ENCODE data around the gene LRRC49. TPM values are rescaled to one million over a fixed set of nuclear protein-coding genes. Genes with fewer than 3 reads are reported as not detected.

The LRRC49 gene
- total and polyA plus RNA-seq, 2 experiments from 2014 or later = 8.5 to 14.6 TPM

- 0 out of 3 replicates have a peak, but pooled peaks cover 3% of the 10 kb centered on the region for H3K9me3 Mint-ChIP-seq
- no peak overlapping the region for H3K4me2 ChIP-seq
- H3F3A ChIP-seq (replicated peaks; ENCODE audit: low read depth) = 0 out of 2 replicates have a peak, but pooled peaks cover 9% of the 10 kb centered on the region
- H3K4me1 Mint-ChIP-seq = peaks cover 20% of the 10 kb centered on the region
- no peak overlapping the region for H3K27ac ChIP-seq (ENCODE audit: low read depth)
- H4K20me1 ChIP-seq (replicated peaks; ENCODE audit: insufficient read depth) = no peaks in the 10 kb centered on the region; the same call in 1 of the 2 replicates
- H3K36me3 Mint-ChIP-seq (ENCODE audit: low read depth) = peaks cover 5% of the 10 kb centered on the region; the same call in 2 of the 3 replicates
- H3K4me1 ChIP-seq (ENCODE audit: insufficient read depth) = peaks cover 8% of the 10 kb centered on the region
- TF ChIP-seq JUNB (IDR thresholded peaks at IDR 0.05; ENCODE audit: unreplicated experiment) (no peak), ETS1 (IDR thresholded peaks at IDR 0.05) (no peak), ZNF462 (CRISPR knock-in tag; IDR thresholded peaks at IDR 0.05) (no peak), ZNF331 (CRISPR knock-in tag; IDR thresholded peaks at IDR 0.05; ENCODE audit: low read depth) (no peak), POLR2AphosphoS5 (IDR thresholded peaks at IDR 0.05; ENCODE audit: low read depth) (no peak), CREB1 (CRISPR knock-in tag; IDR thresholded peaks at IDR 0.05; ENCODE audit: low read depth) (no peak), CTCF (conservative IDR thresholded peaks at IDR 0.05; ENCODE audit: low read depth in 2 of 2) (no peak), REST (IDR thresholded peaks at IDR 0.05; ENCODE audit: unreplicated experiment) (no peak), STAT1 (IDR thresholded peaks at IDR 0.05; ENCODE audit: unreplicated experiment) (no peak), NANOG (IDR thresholded peaks at IDR 0.05; ENCODE audit: borderline replicate concordance) (no peak)
- H3K9me2 ChIP-seq (ENCODE audit: insufficient read depth) = no peaks in the 10 kb centered on the region
- H3K4me3 Mint-ChIP-seq = no peak overlapping the region
- peaks cover 8% of the 10 kb centered on the region for H3K27me3 Mint-ChIP-seq (ENCODE audit: insufficient read depth, low read depth, poor library complexity)
- DNase-seq (ENCODE audit: low spot score) (no peak), ATAC-seq (no peak)
- H2AFZ ChIP-seq = no peak overlapping the region
- peaks cover 7% of the 10 kb centered on the region; the same call in 1 of the 2 replicates for H3K79me2 ChIP-seq (replicated peaks; ENCODE audit: insufficient read depth)
- peaks cover 10% of the 10 kb centered on the region for H3K27me3 ChIP-seq (ENCODE audit: insufficient read depth)
- no peaks in the 10 kb centered on the region for H3K36me3 ChIP-seq (ENCODE audit: insufficient read depth)
- no peak overlapping the region for H3K4me3 ChIP-seq
- no peak overlapping the region for H3K27ac Mint-ChIP-seq
Observed at GRCh38 chr15:70856177-70856883, 36.3 kb upstream of the LRRC49 start.

Data from GM23338 (cell line).